ENCODE data around the gene LDAH.

The LDAH gene

DNA sequence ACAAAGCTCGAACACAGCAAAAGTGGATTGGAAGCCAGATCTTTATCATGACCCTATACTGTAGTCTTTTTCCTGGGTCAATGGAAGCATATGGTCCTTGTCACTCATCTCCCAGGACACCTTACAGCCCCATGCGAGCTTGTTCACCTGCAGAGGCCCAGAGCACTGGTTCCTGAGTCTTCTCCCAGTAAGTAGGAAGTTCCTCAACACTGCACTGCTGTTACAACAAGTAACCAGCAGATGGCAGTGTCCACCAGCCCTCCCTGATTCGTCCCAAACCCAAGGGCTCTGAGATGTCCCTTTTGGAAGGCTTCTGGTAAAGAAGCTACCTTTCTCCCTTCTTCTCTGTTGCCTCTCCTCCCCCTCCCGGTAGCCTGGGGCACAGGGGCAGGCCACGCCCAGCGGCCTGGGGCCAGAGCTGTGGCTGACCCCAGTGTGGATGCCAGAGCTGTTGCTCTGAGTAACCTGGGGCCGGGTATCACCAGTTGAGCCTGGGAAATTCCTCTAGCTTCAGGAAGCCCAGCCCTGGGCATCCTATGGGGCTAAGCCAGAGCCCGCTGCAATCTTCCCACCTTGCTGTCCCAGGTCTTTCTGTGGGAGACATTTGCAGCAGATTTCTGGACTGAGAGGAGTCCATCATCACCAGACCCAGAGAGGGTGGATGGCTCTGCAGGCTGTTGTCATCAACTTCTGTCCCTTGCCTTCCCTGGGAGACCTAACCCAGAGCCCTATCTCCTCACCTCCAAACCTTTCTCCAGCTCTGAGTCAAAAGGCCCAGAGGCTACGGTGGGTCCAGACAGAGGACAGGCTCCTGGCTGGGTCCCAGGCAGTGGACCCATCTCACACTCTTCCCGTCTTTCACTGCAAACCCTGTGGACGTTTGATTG, 161.2 kb downstream of the LDAH start:
- no peak overlapping the region for H3K23ac ChIP-seq (ENCODE audit: low read depth, low read length, poor library complexity)
- H2BK15ac ChIP-seq (ENCODE audit: low read length), result no peak overlapping the region
- H2AK5ac ChIP-seq (ENCODE audit: low read depth, low read length), result no peak overlapping the region
- no peak overlapping the region for H3K14ac ChIP-seq (ENCODE audit: low read length)
- no peaks in the 10 kb centered on the region for H3K36me3 ChIP-seq (replicated peaks in 1 of 2; ENCODE audit: control insufficient read depth in 2 of 2, insufficient read depth in 2 of 2, low read length in 2 of 2)
- no peak overlapping the region for H3K9ac ChIP-seq (ENCODE audit: low read depth, low read length, poor library complexity)
- no peak overlapping the region for H2BK12ac ChIP-seq (ENCODE audit: low read length)
- no peak overlapping the region for H4K91ac ChIP-seq (ENCODE audit: low read depth, low read length, poor library complexity)
- H3K4me1 ChIP-seq (ENCODE audit: control insufficient read depth in 2 of 2, insufficient read depth in 1 of 2, low read depth in 1 of 2, low read length in 2 of 2), result peaks cover 6 to 13% of the 10 kb centered on the region in 2 donors
- no peak overlapping the region for H2BK120ac ChIP-seq (ENCODE audit: low read depth, low read length)
- no peak overlapping the region for H3K27ac ChIP-seq (replicated peaks; ENCODE audit: low read length)
- no peaks in the 10 kb centered on the region for H3K79me1 ChIP-seq (ENCODE audit: low read depth, low read length)
- no peak overlapping the region for H2BK5ac ChIP-seq (ENCODE audit: low read length)
- H3K9me3 ChIP-seq (replicated peaks in 1 of 2; ENCODE audit: control insufficient read depth in 2 of 2, insufficient read depth in 1 of 2, low read depth in 1 of 2, low read length in 2 of 2), result no peaks in the 10 kb centered on the region
- H2AFZ ChIP-seq (ENCODE audit: low read length), result peak overlapping the region; percentile 29
- peaks cover 23 to 84% (median 54%) of the 10 kb centered on the region in 3 experiments for H3K27me3 ChIP-seq (ENCODE audit: control insufficient read depth in 3 of 3, insufficient read depth in 3 of 3, low read depth in 1 of 3, low read length in 3 of 3)
- H3K4me3 ChIP-seq (ENCODE audit: low read length in 2 of 2), result no peak overlapping the region
- no peak overlapping the region for H3K4me2 ChIP-seq (ENCODE audit: insufficient read depth, low read length, poor library complexity, severe bottlenecking)
- H3K18ac ChIP-seq (ENCODE audit: low read length), result no peak overlapping the region
- peak; percentile 75 for DNase-seq (ENCODE audit: low spot score)
- H3K4ac ChIP-seq (ENCODE audit: low read length), result no peak overlapping the region
- no peak overlapping the region for H4K8ac ChIP-seq (ENCODE audit: low read depth, low read length)
- WGBS, 2 donors (ENCODE audit: extremely low coverage in 2 of 2, insufficient read length in 2 of 2, insufficient replicate concordance in 1 of 2), result no CpG with 5 or more reads among the region's 11 CpGs

DNA sequence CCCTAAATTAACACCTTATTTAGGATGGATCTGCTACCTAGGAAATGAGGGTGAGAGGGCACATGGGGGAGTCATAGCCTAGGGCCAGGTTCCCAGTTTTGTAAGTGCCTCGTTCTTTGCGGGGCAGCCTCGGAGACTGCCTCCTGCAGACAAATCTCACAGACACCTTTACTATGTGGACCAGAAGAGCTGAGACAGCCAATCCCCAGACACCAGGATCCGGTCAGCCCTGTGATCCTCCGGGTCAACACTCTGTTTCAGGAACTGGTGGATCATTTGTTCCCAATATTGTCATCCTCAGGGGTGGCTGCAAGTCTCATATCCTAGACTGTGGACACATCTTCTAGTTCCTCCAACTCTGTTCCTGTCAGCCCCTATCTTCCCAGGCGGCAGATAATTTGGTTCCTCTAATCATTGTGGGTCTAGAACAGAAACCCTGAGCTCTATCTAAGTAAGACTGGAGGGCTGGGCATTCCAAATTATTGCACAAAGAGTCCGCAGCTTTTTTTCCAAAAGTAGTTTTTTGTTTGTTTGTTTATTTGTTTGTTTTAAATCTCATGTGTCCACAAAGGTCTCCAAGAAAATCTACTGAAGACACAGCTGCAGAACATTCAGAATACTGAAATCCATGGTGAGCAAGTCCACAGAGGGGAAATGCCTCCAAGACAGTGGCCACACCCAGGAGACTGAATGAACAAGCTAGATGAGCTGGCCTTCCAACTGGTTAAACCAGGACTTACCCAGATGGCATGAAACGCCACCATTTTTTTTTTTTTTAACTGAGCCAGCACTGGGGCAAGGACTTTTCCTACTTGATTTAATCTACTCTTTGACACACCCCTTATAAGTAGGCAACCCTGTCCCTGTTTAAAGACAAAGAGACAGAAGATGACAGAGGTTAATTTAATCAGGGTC, 162.1 kb downstream of the LDAH start:
- Histone ChIP-seq H3K14ac (ENCODE audit: low read length) (no peak overlapping the region), H3K4me2 (ENCODE audit: insufficient read depth, low read length, poor library complexity, severe bottlenecking) (no peak overlapping the region), H2BK5ac (ENCODE audit: low read length) (no peak overlapping the region), H2AFZ (ENCODE audit: low read length) (no peak overlapping the region), H4K91ac (ENCODE audit: low read depth, low read length, poor library complexity) (no peak overlapping the region), H3K4ac (ENCODE audit: low read length) (no peak overlapping the region), H4K8ac (ENCODE audit: low read depth, low read length) (no peak overlapping the region), H3K9me3 (replicated peaks in 1 of 2; ENCODE audit: control insufficient read depth in 2 of 2, insufficient read depth in 1 of 2, low read depth in 1 of 2, low read length in 2 of 2) (no peaks in the 10 kb centered on the region), H3K36me3 (replicated peaks in 1 of 2; ENCODE audit: control insufficient read depth in 2 of 2, insufficient read depth in 2 of 2, low read length in 2 of 2) (no peaks in the 10 kb centered on the region), H2BK120ac (ENCODE audit: low read depth, low read length) (no peak overlapping the region), H3K18ac (ENCODE audit: low read length) (no peak overlapping the region), H3K79me1 (ENCODE audit: low read depth, low read length) (no peaks in the 10 kb centered on the region), H3K4me1 (ENCODE audit: control insufficient read depth in 2 of 2, insufficient read depth in 1 of 2, low read depth in 1 of 2, low read length in 2 of 2) (peaks cover 11 to 15% of the 10 kb centered on the region in 2 donors), H3K27ac (replicated peaks; ENCODE audit: low read length) (no peak overlapping the region), H2BK15ac (ENCODE audit: low read length) (no peak overlapping the region), H3K4me3 (ENCODE audit: low read length in 2 of 2) (no peak overlapping the region), H3K23ac (ENCODE audit: low read depth, low read length, poor library complexity) (no peak overlapping the region), H2BK12ac (ENCODE audit: low read length) (no peak overlapping the region), H3K27me3 (ENCODE audit: control insufficient read depth in 3 of 3, insufficient read depth in 3 of 3, low read depth in 1 of 3, low read length in 3 of 3) (peaks cover 14 to 85% (median 45%) of the 10 kb centered on the region in 3 experiments), H3K9ac (ENCODE audit: low read depth, low read length, poor library complexity) (no peak overlapping the region), H2AK5ac (ENCODE audit: low read depth, low read length) (no peak overlapping the region)
- no CpG with 5 or more reads among the region's 8 CpGs for WGBS, 2 donors (ENCODE audit: extremely low coverage in 2 of 2, insufficient read length in 2 of 2, insufficient replicate concordance in 1 of 2)
- DNase-seq (ENCODE audit: low spot score), result no peak

DNA sequence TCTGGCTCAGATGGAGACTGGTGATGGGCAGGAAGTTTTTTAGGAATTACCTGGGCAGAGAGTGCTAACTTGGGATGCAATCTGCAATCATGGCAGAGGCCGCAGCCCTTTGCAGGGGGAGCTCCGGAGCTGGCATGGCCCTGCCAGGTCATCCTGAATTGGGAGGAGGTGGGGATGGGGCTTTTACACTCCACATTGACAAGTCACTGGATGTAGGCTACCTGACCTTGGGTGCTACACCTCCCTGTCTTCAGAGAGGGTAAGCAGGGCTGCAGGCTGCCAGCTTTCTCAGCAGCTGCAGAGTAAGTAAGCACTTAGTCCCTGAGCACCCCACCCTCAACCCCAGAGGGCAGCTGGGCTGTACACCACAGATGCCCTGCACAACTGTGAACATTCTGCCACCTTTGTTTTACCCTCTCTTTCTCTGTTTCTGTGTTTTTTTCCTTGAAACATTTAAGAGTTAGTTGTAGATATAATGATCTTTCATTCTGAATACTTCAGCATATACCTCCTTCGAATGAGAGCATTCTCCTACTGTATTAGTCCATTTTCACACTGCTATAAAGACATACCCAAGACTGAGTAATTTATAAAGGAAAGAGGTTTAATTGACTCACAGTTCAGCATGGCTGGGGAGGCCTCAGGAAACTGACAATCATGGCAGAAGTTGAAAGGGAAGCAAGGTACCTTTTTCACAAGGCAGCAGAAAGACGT, 165.2 kb downstream of the LDAH start:
- Histone ChIP-seq H2BK120ac (ENCODE audit: low read depth, low read length) (no peak overlapping the region), H2AFZ (ENCODE audit: low read length) (no peak overlapping the region), H3K79me1 (ENCODE audit: low read depth, low read length) (no peaks in the 10 kb centered on the region), H3K27me3 (ENCODE audit: control insufficient read depth in 3 of 3, insufficient read depth in 3 of 3, low read depth in 1 of 3, low read length in 3 of 3) (peaks cover 0 to 74% (median 14%) of the 10 kb centered on the region in 3 experiments), H4K8ac (ENCODE audit: low read depth, low read length) (no peak overlapping the region), H4K91ac (ENCODE audit: low read depth, low read length, poor library complexity) (no peak overlapping the region), H3K4me1 (ENCODE audit: control insufficient read depth in 2 of 2, insufficient read depth in 1 of 2, low read depth in 1 of 2, low read length in 2 of 2) (peaks cover 7 to 13% of the 10 kb centered on the region in 2 donors), H3K27ac (replicated peaks; ENCODE audit: low read length) (no peak overlapping the region), H3K14ac (ENCODE audit: low read length) (no peak overlapping the region), H3K23ac (ENCODE audit: low read depth, low read length, poor library complexity) (no peak overlapping the region), H3K4me2 (ENCODE audit: insufficient read depth, low read length, poor library complexity, severe bottlenecking) (no peak overlapping the region), H2BK12ac (ENCODE audit: low read length) (no peak overlapping the region), H3K18ac (ENCODE audit: low read length) (no peak overlapping the region), H3K36me3 (replicated peaks in 1 of 2; ENCODE audit: control insufficient read depth in 2 of 2, insufficient read depth in 2 of 2, low read length in 2 of 2) (no peaks in the 10 kb centered on the region), H3K9me3 (replicated peaks in 1 of 2; ENCODE audit: control insufficient read depth in 2 of 2, insufficient read depth in 1 of 2, low read depth in 1 of 2, low read length in 2 of 2) (no peaks in the 10 kb centered on the region), H2BK15ac (ENCODE audit: low read length) (no peak overlapping the region), H3K9ac (ENCODE audit: low read depth, low read length, poor library complexity) (no peak overlapping the region), H2BK5ac (ENCODE audit: low read length) (no peak overlapping the region), H3K4ac (ENCODE audit: low read length) (no peak overlapping the region), H2AK5ac (ENCODE audit: low read depth, low read length) (no peak overlapping the region), H3K4me3 (ENCODE audit: low read length in 2 of 2) (no peak overlapping the region)
- no CpG with 5 or more reads among the region's 4 CpGs for WGBS, 2 donors (ENCODE audit: extremely low coverage in 2 of 2, insufficient read length in 2 of 2, insufficient replicate concordance in 1 of 2)
- DNase-seq (ENCODE audit: low spot score), result no peak
